Keratinocyte (primary cell): ENCODE data around the gene ENKUR.

Experiments used
- CTCF ChIP-seq, 3 experiments: IDR thresholded peaks in 1 of 3; conservative IDR thresholded peaks in 1 of 3; optimal IDR thresholded peaks in 1 of 3; 2 replicates in 2 of 3; 3 replicates in 1 of 3; pipeline versions ENCODE3 to v1.5.1; 2011; ENCODE audit warnings: low read length in 3 of 3, mild to moderate bottlenecking in 3 of 3, moderate library complexity in 2 of 3, control low read depth in 1 of 3, inconsistent platforms in 1 of 3; ENCODE audit not compliant: insufficient read depth in 2 of 3; ENCODE audit errors: extremely low read depth in 1 of 3
- EZH2 ChIP-seq: IDR thresholded peaks from one replicate; pipeline ENCODE4 v1.6.1; 2012; ENCODE audit warnings: inconsistent platforms, mild to moderate bottlenecking, low read length, moderate library complexity

DNA sequence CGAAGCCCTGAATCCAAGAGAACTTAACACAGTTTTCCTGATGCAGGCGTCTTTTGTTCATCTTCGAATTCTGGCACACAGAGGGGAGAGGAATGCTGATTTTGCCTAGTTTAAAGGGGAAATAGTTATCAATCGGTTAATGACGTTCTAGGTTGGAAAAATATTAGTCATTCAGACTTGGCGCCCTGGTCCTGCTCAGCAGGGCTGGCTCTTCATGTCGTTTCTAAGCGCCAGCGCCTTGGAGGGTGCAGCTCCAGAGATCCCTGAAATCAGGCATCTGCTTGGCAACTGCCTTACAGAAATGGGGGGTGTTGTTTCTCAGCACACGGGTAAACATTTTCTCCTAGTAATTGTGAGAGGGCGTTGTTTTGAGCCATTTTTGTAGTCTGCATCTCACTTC lies 62.3 kb downstream of the ENKUR start:
- no peak for TF ChIP-seq CTCF (optimal IDR thresholded peaks at IDR 0.05 in 1 of 3, IDR thresholded peaks at IDR 0.05 in 1 of 3, conservative IDR thresholded peaks at IDR 0.05 in 1 of 3; ENCODE audit: extremely low read depth in 1 of 3, insufficient read depth in 2 of 3, low read length in 3 of 3)
- no peak for TF ChIP-seq EZH2
